ENCODE measurements around the gene MPDU1.

GRCh38 chr17:7555320-7555948 lies 28.2 kb upstream of the MPDU1 start:
- no peak for TF ChIP-seq CTCF (IDR thresholded peaks at IDR 0.05)
- no peak for TF ChIP-seq POLR2A (IDR thresholded peaks at IDR 0.05)

Data from Peyer's patch (tissue), 4 donors.